ENCODE measurements around the gene HS3ST3B1.

HS3ST3B1 gene

DNA sequence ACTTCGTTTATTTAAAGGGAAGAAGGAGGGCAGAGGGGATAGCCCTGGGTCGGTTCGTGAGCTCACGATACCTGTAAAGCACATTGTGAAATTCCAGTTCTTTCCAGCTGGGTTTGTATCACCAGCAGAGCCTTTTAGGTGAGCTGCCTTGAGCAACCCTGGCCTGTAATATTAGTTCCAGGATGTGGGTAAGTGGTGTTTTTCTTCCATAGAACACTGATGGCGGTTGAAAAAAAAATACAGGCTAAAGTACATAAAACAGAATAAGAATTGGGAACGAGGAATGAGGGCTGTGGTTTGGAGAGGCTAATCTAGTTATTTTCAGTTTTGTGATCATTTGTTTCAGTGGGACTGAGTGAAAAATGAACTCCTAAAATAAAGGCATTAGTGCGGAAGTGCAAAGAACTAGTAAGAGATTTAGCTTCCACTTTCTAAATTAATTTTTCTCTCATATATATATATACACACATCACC lies 20.6 kb downstream of the HS3ST3B1 start:
- no peak for DNase-seq

DNA sequence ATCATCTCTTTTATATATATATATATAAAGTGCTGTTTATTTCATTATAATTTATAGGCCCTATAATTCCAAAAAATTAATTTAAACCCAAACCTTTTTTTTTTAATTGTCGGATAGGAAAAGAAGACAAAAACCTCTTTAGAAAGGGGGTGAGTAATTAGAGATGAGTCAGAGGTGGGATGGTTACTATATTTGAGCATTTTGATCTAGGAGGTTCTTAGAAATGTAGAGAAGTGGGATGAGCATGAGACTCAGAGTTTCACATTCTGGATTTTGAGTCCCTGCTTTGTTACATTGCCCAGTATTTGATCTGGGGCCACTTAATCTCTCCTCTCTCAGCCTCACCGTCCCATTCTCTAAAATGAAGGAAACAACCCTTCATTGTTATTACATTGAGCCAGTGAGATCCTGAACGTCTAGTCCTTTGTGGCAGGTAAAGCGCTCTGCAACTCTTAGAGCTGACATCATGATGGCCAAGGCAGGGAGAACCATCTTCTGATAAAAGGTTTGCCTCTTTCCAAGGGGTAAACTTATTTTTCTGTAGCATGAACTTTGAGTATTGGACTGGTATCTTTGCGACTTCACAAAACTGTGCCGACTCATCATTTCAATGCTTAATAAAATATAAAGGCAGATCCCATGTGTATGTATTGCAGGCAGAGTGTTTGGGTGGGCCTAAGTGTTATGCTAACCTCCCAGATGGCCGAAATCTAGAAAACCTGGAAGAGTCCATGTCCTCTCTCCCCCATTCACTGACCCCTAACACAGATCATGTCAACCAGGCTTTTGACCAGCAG lies 21.3 kb downstream of the HS3ST3B1 start:
- DNase-seq, result no peak

DNA sequence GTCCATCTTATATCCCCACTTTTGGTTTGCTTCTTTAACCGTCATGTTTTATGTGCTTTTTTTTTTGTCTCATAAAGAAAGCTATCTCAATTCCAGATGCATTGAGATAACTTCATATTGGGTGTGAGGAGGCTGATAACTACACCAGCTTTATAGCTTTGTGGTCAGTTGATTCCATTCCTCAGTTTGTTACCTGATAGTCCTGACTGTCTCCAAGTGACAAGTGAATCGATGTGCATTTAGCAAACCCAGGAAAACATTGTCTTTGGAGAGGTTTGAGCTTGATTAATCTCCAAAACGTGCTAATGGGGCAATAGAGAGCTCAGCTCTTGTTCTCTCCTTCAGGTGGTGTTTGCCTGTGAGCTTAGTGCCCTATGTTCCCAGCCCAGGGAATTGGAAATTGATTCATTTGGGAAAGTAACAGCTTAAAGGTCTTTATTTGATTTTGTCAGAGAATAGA lies 22.7 kb downstream of the HS3ST3B1 start:
- DNase-seq, result no peak

DNA sequence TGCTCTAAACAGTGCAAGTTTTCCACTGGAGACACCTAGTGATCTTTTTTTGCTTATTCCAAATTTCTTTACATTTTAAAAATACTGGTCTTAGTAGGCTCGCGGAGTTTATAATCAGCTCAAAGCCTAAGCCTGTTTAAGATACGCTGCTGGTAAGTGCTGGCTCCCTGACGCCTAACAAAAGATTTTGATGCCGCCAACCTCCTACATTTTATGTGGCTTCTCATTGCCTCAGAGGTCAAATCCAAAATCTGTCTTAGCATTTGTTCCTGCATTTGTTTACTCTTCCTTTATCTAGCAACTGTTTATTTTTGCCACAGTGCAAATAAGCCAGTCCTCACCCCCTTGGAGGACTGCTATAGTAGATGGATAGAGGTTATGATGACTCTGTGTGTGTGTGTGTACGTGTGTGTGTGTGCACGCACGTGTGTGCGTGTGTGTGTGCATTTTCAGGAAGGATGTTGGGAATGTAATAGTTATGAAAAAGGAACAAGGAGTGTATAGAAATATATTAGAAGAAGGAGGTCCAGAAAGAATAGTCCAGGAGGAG lies 24.8 kb downstream of the HS3ST3B1 start:
- no peak for DNase-seq

DNA sequence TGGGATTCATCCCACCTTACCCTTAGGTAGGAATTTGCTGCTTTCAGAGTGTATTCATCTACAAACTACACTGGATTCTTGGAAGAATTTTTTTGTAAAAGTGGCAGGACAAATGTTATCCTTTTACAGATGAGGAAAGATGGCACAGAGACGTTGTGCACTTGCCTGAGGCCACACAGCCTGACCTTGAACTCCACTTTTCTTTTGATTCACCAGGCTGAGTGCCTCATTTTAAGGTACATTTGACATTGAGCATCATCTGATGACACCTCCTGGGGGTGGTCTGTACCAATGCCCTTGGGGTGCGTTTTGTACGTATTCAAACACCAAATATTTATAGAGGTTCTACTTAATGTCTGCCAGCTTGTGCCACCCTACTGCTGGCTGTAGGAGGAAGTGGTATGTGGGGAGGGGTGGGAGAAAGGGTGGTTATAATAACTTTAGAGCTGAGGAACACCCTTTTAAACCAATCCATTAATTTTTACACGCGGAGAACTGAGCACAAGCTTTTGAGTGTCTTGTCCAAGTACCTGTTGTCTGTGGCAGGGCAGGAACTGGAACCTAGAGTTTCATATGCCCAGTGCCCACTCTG lies 29.1 kb downstream of the HS3ST3B1 start:
- DNase-seq, result no peak

DNA sequence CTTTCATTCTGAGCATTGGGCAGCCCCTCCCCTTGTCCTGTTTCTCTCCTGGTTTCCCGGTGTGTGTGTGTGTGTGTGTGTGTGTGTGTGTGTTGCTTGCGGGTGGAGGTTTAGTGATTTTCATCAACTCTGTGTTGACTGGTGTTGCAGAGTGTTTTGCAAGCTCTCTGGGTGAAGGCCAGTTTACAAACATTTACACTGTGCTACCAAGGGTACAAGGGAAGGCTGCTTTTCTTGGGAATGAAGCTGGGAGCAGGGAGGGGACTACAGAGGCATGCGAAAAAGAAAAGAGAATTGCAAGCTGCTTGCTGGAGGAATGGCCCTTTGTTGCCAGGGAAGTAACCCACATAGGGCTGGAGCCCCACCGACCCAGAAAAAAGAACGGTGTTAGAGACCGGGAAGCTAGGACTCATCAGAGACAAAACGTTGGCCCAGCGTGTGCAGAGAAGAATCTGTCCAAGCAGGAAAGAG lies 29.6 kb downstream of the HS3ST3B1 start:
- no peak for DNase-seq

DNA sequence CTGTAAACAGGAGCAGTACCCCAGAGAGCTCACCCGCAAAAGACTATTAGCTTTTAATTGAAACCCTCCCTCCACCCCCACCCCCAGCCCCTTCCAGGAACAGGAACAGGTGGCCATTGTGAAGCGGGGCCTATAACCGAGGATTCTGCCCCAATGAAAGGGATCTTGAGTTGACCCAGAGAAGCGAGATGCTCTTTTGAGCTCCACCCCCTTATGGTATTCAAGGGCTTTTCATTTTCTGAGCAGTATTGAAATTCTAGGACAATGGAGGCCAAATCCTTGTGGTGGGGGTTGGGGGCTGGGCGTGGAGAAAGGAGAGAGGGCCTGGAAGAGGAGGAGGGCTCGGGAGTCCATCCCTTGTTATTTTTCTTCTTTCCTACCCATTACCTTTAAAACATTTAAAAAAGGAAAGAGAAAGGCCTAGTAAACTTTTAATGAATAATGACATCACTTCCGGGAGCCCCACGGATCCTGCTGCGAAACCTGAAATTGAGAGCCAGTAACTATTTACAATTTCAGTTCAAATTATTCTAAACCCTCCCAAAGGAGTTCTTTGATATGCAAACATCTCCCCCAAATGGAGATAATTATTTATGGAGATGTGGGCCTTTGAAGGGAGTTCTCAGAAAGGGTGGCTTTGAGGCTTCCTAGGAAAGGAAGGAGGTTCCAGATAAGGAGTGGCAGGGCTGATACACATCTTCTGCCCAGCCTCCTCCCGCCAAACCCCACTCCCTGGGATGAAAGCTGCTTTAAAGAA lies 30.5 kb downstream of the HS3ST3B1 start:
- DNase-seq, result no peak

DNA sequence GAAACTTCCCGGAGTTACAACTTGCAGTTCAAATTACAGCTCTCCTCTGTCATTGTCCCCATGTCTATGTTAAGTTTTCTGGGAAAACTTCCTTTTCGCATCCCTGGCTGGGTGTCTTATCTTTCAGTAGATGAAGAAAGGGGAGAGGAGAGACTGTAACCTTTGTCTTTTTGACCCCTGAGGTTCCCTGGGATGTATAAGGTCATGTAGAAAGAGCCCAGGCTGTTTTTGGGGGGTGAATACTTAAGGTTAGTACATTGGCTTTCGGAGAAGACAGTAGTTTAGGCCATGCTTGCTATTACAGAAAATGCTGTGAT lies 31.1 kb downstream of the HS3ST3B1 start:
- no peak for DNase-seq

DNA sequence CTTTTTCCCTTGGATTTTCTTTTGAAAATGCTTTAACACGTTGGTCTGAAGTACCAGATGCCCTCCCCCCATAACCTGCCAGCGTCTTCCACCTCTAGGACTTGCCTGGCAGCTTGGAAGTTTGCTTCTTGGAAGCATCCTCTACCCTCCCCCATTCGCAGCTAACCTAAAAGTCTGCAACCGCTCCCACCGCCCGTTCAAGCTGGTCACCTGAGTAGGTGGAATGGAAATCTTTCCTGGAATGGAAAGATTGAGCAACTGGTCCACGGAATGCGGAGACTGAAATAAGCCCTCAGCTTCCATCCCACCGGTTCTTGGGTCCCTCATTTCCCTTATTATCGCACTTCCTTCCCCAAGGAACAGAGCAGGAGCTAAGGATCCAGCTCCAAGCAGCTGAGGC lies 31.4 kb downstream of the HS3ST3B1 start:
- no peak for DNase-seq

DNA sequence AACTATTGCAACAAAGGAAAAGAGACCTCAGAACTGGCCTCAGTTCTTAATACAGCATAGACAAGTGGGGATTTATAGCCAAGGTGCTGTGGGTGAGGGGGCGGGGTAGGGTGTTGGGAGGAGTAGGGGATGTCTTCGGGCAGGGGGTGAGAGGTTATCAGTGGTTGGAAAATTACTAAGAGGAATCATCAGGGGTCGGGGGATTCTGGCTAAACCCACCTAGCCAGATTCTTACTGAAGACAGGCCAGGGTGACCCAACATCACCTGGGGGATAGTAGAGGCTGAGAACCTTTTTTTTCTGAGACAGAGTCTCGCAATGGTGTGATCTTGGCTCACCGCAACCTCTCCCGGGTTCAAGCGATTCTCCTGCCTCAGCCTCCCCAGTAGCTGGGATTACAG lies 32.6 kb downstream of the HS3ST3B1 start:
- DNase-seq, result no peak

DNA sequence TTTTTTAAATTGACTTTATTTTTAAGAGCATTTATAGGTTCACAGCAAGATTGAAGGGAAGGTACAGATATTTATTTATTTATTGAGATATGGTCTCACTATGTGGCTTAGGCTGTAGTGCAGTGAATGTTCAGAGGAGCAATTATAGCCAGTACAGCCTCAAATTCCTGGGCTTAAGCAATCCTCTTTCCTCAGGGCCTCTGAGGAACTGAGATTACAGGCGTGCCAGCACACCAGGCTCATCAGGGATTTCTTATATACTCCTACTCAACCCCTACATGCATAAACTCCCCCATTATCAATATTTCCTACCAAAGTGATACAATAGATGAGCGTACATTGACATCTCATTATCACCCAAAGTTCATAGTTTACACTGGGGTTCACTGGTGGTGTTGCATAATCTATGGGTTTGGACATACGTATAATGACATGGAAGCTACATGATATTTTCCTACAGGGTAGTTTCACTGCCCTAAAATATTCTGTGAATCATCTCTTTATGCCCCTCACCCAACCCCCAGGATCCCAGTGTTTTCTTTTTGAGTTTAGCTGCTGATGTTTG lies 33.5 kb downstream of the HS3ST3B1 start:
- DNase-seq, result no peak

DNA sequence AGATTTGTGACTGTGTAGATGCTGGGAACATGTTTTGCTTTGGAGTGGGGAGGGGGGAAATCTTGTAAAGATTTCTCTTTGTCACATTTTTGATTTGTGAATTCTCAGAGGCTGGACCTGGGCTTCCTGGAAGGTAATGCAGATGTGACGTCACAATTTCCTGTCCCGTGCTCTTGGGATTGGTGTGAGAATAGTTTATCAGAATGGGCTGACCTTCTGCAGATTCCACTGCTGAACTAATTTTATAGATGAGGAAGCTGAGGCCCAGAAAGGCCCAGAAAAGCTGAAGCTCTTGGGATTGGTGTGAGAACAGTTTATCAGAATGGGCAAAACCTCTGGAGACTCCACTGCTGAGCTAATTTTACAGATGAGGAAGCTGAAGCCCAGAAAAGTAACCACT lies 34.0 kb downstream of the HS3ST3B1 start:
- no peak for DNase-seq

DNA sequence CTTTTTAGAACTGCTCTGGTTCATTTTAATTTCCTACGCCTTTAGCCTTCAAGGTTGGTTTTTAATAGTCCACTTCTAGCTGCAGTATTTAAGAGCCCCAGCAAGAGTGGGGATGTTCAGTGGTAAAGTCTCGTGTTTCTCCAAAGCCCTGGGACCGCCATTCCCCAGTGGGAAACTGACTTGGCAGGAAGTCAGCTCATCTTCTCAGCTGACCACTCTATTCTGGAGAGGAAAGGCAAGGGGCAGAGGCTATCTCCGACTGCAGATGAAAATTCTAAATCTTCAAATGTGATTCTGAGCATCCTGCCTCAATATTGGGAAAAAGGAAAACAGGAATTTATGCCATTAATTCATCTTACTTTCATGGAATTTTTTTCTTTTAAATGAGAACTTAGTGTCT lies 35.5 kb downstream of the HS3ST3B1 start:
- DNase-seq, result no peak

DNA sequence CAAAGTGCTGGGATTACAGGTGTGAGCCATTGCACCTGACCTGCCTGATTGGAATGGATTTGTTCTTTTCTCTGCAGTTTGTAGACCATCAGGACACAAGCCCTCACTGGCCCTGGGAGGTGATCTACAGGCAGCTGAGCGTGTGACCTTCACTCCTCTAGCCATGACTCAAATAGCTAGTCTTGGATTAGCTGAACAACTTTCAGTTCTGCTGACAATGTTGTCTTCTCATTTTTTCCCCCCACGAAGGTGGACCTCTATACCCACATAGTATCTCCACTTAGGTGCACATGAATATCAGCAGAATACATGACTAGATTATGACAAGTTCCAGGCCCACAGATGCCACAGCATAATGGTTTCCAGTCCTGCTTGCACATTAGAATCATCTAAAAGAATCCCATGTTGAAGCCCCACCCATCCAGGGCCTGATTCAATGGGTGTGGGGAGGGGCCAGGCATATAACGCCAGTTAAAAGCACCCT lies 36.8 kb downstream of the HS3ST3B1 start:
- peak in 2 of 4 experiments; percentile 31 to 48 for DNase-seq

DNA sequence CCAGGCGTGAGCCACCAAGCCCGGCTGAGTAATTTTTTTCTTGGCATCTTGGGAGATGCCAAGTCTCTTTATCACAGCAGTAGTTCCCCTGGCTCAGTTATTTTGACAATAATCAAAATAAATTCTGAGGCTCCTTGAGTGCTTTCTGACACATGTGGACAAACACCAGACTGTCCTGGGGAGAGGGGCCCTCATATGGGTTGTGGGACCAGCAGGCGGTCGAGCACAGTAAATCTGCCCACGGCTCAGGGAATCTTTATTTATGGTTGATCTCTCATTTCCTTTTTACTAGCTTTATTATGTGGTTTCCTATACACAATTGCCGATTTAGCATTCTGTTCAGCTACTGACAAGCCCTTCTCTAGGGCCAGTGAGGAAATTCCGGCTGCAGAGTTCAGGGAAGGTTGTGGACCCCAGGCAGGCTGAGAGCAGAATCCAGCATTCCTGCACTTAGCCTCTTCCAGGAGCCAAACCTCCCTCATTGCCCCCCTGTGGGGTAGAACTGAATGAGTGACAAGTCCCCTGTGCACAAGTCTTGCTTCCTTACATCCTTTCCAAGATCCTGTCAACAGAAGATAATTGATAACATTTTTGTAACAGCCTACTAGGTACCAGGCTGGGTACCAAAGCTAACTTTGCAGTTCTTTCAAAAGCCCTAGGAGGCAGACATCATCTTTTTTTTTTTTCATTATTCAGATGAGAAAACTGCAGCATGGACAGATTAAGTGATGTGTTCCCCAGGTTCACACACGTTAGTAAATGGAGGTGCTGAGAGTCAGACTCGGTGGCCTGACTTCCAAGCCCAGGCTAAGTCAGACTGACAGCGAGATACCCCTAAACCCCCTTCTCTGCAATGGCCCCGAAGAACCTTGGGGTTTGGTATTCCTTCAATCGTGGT lies 40.2 kb downstream of the HS3ST3B1 start:
- DNase-seq, result no peak

DNA sequence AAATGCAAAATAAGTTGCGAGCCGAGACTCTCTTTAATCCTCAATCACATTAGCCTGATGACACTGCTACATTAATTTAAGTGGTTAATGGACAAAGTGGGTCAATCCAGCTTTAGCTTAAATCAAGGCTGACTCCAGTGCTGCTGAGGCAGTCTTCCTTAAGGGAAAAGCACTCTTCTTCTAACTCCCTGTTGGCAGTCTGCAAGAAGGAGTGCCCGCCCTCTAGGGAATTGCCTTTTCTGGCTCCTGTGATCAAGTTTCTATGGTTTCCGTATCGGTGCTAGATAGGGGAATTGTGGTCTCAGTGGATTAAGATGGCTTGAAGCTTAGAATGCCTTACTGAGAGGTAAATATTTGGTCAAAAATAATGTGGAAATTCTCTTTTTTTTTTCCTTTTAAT lies 41.0 kb downstream of the HS3ST3B1 start:
- DNase-seq, result no peak

DNA sequence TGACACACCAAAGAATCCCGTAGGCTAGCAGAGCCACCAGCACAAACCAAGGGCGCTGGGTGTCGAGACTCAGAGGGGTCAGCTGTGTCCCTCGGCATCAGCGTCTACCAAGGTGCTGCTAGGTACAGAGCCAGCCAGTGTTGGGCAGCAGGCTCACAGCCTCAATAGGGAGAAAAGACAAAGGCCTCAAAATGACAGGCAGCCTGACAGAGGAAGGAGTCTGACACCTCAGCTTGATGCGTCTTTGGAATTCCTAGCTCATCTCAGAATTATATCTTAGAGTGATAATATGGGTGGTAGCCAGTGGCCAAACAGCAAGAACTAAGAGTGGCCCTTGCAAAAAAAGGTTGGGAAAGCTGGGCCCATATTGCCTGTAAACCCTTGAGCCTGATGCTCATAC lies 45.9 kb downstream of the HS3ST3B1 start:
- DNase-seq, result no peak

DNA sequence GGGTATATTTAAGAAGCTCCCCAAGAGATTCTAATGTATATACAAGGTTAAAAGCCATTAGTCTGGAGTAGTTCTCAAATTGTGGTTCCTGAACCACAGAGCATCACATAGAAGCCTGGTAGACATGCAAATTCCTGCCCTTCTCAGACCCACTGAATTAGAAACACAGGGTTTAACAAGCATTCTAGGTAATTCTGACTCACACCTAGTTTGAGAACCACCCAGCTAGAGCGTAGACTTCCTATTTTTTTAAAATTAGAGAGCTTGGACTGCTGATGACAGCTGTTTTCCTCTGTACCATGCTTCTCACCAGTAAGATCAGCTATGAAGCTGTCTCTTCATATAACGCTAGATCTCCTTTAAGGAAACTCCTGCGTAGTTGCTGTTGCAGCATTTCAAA lies 50.6 kb downstream of the HS3ST3B1 start:
- DNase-seq, result no peak

DNA sequence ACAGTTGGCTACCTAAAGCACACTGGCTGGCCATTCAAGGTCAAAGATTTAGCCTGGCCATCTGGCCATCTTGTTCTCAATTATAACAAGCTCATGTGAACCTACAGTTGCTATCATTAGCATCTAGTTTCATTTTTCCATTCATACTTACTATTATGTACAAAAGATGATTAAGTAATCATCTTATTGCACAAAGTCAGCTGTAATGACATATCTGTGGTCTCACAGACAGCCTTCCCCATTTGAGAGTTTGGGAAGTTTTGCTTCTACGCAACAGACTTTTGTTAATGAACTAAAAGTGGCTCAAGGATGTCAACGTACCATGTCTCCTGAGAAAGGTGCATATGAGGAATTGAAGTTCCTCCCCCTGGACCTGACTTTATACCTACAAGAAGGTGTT lies 51.3 kb downstream of the HS3ST3B1 start:
- DNase-seq, result no peak

DNA sequence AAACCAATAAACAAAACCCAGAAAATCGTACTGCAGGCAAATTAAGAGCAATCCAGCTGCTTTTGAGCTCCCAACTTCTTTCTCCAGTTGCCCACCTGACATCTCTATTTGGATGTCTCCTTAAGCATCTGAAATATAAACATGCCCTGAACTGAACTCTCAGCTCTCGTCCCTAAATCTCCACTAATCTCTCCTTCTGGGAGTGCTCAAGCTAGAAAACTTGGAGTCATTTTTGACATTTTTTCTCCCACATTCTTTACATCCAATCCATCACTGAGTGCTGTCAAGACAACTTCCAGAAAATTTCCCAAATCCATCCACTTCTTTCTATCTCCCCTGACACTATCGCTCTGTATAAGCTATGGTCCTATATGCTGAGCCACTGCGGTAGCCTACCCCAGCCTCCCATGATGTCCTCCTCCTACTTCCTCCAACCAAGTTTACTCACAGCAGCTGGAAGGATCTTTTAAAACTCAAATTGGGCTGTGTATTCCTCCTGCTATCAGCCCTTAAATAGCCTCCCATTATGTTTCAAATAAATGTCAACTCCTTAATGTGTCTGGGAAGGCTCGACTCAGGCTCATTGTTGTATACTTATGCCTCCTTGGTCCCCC lies 53.1 kb downstream of the HS3ST3B1 start:
- DNase-seq, result no peak

DNA sequence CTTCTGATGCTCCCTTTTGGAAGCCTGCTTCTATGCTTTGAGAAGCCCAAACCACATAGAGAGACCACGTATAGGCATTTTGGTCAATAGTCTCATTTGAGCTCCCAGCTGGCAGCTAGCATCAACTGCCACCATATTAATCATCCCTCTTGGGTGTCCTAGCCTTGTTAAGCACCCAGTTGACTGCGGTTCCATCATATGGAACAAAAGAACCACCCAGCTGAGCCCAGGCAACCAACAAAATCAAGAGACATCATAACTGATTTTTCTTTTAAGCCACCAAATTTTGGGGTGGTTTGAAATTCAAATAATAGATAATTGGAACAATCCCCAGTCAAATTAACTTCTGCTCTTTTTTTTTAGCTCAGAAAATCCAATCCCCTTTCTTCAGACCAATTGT lies 53.9 kb downstream of the HS3ST3B1 start:
- DNase-seq, result no peak

DNA sequence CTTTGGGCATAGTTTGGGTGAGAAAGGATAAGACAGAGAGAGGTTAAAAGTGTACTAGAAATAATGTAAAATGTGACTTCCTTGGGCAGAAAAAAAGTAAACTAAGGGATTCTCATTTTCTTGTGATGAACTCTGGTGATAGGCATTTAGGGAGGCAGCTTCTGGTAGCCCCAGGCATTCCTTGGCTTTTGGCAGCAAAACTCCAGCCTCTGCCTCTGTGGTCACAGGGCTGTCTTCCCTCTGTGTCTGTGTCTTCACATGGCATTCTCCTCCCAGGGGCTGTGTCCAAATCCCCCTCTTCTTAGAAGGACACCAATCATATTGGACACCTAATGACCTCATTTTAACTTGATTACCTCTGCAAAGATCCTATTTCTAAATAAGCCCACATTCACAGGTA lies 54.7 kb downstream of the HS3ST3B1 start:
- DNase-seq, result no peak
